Stomach (tissue), 9 donors: ENCODE results near the gene ETNK2. TPM values are rescaled to one million over a fixed set of nuclear protein-coding genes. Genes with fewer than 3 reads are reported as not detected.
"Not testable (repeated sequence)": the region's sequence is repeated elsewhere in the genome, so short reads cannot be mapped to it uniquely, and the experiment has no call there.

Experiments used
- DNase-seq, 2 donors: peaks; one replicate each; pipeline versions ENCODE4 v3.0.0 to v3.0.0-alpha.2; 2013 to 2019
- H3K27ac ChIP-seq, 5 donors: fragments of 200-600 bp in 4 of 5; sonication (generic) in 4 of 5; one replicate each; pipeline ENCODE4 v1.5.1; 2013 to 2019; ENCODE audit warnings: mild to moderate bottlenecking in 1 of 5, moderate library complexity in 1 of 5
- H3K27me3 ChIP-seq, 3 donors: fragments of 200-600 bp; sonication (generic); one replicate each; pipeline ENCODE4 v1.5.1; 2017 to 2019; ENCODE audit warnings: mixed run types in 1 of 3
- H3K36me3 ChIP-seq, 4 donors: fragments of 200-600 bp; sonication (generic); 1 replicate in 3 of 4; 2 replicates in 1 of 4; pipeline ENCODE4 v1.5.1; 2016 to 2019
- H3K4me1 ChIP-seq, 4 donors: fragments of 200-600 bp; sonication (generic); one replicate each; pipeline ENCODE4 v1.5.1; 2016 to 2019
- H3K4me3 ChIP-seq, 4 donors: fragments of 200-600 bp; sonication (generic) in 3 of 4; one replicate each; pipeline ENCODE4 v1.5.1; 2016 to 2019; ENCODE audit warnings: mild to moderate bottlenecking in 1 of 4
- H3K9me3 ChIP-seq, 4 donors: fragments of 200-600 bp; sonication (generic); one replicate each; pipeline ENCODE4 v1.5.1; 2016 to 2019
- EP300 ChIP-seq: sonication (generic); formaldehyde crosslinking; IDR thresholded peaks from one replicate; pipeline ENCODE4 v1.6.1; 2017; ENCODE audit warnings: antibody characterized with exemption
- POLR2A ChIP-seq, 4 donors: fragments of 450-650 bp; IDR thresholded peaks; one replicate each; pipeline ENCODE4 v1.6.1; 2016; ENCODE audit warnings: antibody characterized with exemption in 4 of 4, control low read depth in 2 of 4, mild to moderate bottlenecking in 1 of 4, moderate library complexity in 1 of 4
- POLR2AphosphoS5 ChIP-seq, 3 donors: sonication (generic); formaldehyde crosslinking; IDR thresholded peaks; one replicate each; pipeline ENCODE4 v1.6.1; 2016; ENCODE audit warnings: antibody characterized with exemption in 3 of 3
- WGBS, 5 donors: extraction: QIAGEN DNeasy Blood & Tissue Kit in 3 of 5; methylation state at CpG; one replicate each; pipeline versions ENCODE4 v1.1.5 to v1.1.7; 2013 to 2018; 5-methylcytosine and 5-hydroxymethylcytosine counted together
- intact Hi-C: fragments of 100-400 bp; cut with DNase I; formaldehyde crosslinking; loops from one replicate; pipeline ENCODE4 v1.15.1; 2023; ENCODE audit warnings: low total_unique reads
- polyA plus RNA-seq, 3 donors: library from polyadenylated mRNA; stranded (reverse); fragments of 200-250 nt; gene quantifications; one replicate each; pipeline ENCODE4 v1.2.3, GENCODE V29; 2013
- total RNA-seq, 5 donors: library from RNA; depleted of rRNA; stranded (reverse); fragments of >200 nt; gene quantifications; one replicate each; pipeline versions ENCODE4 v1.1.0 to v1.2.3, GENCODE V29; 2014 to 2016
- TF ChIP-seq, protein P1 (sequence below), 7 experiments: fragments of 450-650 bp in 4 of 7; fragments of 200-600 bp in 3 of 7; sonication (generic) in 3 of 7; IDR thresholded peaks; one replicate each; pipeline ENCODE4 v1.5.1; 2016 to 2019; ENCODE audit warnings: antibody characterized with exemption in 7 of 7, control low read depth in 2 of 7, mild to moderate bottlenecking in 1 of 7
- donor health status: healthy with polysubstance abuse.
- donor health status: Bipolar disorder and iron deficiency.
- donor health status: healthy.

ETNK2 gene
- total and polyA plus RNA-seq, 8 donors: 0.45 to 12.2 (median 7.1) TPM

DNA sequence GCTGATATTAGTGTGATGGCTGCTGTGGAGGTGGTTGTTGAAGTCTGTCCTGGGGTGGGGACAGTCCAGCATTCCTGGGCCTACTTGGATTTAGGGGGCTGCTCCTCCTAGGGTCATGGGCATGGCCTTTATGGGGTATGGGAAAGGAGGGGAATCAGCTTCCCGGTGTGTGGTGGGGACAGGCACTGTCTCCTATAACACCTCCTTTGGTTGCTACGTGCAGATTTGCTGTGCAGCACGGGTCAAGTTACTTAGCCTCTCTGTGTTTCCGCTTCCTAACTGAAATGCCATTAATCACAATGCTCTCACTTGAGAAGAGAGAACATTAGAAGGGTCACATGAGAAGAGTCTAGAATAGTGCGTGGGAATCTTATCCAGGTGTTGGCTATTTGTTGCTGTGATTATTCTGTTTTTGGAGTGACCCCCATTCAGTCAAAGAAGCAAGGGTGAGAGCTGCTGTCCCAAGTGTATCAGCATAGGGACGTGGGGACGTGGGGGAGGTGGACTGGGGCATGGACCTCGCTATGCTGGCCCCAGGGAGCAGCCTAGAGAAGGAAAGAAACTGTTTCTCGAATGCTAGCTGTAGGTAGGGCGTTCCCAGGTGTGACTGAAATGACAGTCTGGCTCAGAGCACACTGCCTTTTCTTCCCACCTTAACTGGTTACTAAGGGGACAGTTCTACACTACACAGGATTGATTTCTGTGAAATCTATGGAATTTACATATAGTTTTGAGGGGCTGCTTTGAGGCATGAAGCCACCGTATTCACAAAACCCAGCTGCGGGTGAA is 59.0 kb downstream of the ETNK2 start:
- peak in 1 of 2 donors; percentile 74 for DNase-seq
- H3K9me3 ChIP-seq: no peaks in the 10 kb centered on the region
- peaks cover 58 to 82% (median 64%) of the 10 kb centered on the region in 4 donors for H3K4me1 ChIP-seq
- H3K27ac ChIP-seq: peak overlapping the region in 4 of 5 donors; percentile 43 to 63 (median 52)
- H3K4me3 ChIP-seq: no peak overlapping the region
- 52 to 69% (median 54%) methylated on average over 12 of the region's 12 CpGs for WGBS, 5 donors
- H3K36me3 ChIP-seq: no peaks in the 10 kb centered on the region
- intact Hi-C loops: no loop called here
- TF ChIP-seq EP300 (no peak), POLR2AphosphoS5 (IDR thresholded peaks at IDR 0.05) (no peak), POLR2A (IDR thresholded peaks at IDR 0.05) (no peak)
- TF ChIP-seq, protein P1, sequence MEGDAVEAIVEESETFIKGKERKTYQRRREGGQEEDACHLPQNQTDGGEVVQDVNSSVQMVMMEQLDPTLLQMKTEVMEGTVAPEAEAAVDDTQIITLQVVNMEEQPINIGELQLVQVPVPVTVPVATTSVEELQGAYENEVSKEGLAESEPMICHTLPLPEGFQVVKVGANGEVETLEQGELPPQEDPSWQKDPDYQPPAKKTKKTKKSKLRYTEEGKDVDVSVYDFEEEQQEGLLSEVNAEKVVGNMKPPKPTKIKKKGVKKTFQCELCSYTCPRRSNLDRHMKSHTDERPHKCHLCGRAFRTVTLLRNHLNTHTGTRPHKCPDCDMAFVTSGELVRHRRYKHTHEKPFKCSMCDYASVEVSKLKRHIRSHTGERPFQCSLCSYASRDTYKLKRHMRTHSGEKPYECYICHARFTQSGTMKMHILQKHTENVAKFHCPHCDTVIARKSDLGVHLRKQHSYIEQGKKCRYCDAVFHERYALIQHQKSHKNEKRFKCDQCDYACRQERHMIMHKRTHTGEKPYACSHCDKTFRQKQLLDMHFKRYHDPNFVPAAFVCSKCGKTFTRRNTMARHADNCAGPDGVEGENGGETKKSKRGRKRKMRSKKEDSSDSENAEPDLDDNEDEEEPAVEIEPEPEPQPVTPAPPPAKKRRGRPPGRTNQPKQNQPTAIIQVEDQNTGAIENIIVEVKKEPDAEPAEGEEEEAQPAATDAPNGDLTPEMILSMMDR (IDR thresholded peaks at IDR 0.05): no peak
- no peaks in the 10 kb centered on the region for H3K27me3 ChIP-seq

DNA sequence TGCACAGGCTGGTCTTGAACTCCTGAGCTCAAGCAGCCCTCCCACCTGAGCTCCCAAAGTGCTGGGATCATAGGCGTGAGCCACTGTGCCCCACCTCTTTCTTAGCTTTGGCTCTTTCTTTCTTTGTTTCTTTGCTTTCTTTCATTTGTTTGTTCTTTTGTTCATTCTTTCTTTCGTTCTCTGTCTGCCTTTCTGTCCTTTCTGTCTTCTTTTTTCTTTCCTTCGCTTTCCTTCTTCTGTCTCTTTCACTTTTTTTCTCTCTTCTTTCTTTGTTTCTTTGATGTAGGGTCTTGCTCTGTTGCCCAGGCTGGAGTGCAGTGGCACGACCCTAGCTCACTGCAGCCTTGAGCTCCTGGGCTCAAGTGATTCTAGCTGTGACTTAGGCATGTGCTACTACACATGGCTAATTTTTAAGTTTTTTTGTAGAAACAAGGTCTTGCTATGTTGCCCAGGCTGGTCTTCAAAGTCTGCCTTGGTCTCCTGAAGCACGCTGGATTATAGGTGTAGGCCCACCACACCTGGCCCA is 60.0 kb downstream of the ETNK2 start:
- Histone ChIP-seq H3K9me3 (no peaks in the 10 kb centered on the region), H3K27me3 (no peaks in the 10 kb centered on the region), H3K4me1 (peaks cover 68 to 89% (median 73%) of the 10 kb centered on the region in 4 donors), H3K4me3 (no peak overlapping the region), H3K36me3 (no peaks in the 10 kb centered on the region), H3K27ac (peak overlapping the region in 1 of 5 donors; percentile 43)
- DNase-seq: no peak
- WGBS, 5 donors: 72 to 84% (median 80%) methylated on average over 5 of the region's 5 CpGs
- intact Hi-C loops: no loop called here
- TF ChIP-seq EP300 (no peak), POLR2A (IDR thresholded peaks at IDR 0.05) (no peak), POLR2AphosphoS5 (IDR thresholded peaks at IDR 0.05) (no peak)
- TF ChIP-seq, protein P1 (IDR thresholded peaks at IDR 0.05): no peak

DNA sequence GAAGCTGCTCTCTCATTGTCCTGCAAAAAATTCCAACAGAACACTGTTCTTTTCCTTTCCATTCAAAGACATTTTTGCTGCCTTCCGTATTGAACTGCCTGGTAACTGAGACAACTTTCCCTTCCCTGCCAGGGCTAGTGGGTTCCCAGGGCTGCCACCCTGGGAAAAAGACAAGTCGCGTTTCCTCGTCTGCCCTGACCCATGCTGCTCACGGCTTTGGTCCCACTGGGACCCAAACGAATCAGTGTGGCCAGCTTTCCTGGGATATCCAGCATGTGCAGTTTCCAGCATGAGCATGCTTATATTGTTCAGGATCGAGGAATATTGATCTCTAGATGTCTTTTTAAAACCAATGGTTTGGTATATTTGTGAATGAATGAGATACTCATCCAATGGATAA is 60.8 kb downstream of the ETNK2 start:
- no peak for DNase-seq
- 71 to 84% (median 72%) methylated on average over 7 of the region's 7 CpGs for WGBS, 5 donors
- TF ChIP-seq POLR2AphosphoS5 (IDR thresholded peaks at IDR 0.05): no peak
- TF ChIP-seq, protein P1 (IDR thresholded peaks at IDR 0.05): no peak
- Histone ChIP-seq H3K4me3 (no peak overlapping the region), H3K4me1 (peaks cover 76 to 95% (median 80%) of the 10 kb centered on the region in 4 donors), H3K27ac (peak overlapping the region in 3 of 5 donors; percentile 82 to 92 (median 89)), H3K36me3 (no peaks in the 10 kb centered on the region), H3K9me3 (no peaks in the 10 kb centered on the region), H3K27me3 (no peaks in the 10 kb centered on the region)
- intact Hi-C loops: no loop called here

DNA sequence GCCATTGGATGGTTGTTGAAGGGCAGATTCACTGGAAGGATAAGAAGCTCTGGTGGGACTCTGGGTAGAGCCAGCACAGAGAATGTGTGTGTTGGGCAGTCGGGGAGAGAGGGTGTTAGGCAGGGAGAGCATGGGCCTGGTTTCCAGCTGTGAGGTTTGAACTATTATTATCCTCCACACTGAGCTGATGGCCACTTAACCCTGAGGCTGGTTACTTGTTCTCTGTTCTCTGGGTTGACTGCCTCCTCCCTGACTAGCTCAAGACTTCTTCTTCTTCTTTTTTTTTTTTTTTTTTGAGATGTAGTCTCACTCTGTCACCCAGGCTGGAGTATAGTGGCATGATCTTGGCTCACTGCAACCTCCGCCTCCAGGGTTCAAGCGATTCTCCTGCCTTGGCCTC is 61.7 kb downstream of the ETNK2 start:
- H3K27me3 ChIP-seq, intact Hi-C loops, H3K36me3 ChIP-seq, DNase-seq, H3K9me3 ChIP-seq, H3K4me3 ChIP-seq: not testable (repeated sequence)
- H3K4me1 ChIP-seq: peaks cover 80 to 97% (median 85%) of the 10 kb centered on the region in 4 donors
- H3K27ac ChIP-seq: peak overlapping the region in 4 of 5 donors; percentile 73 to 92 (median 86)
- 91 to 100% (median 94%) methylated on average over 3 of the region's 3 CpGs for WGBS, 5 donors
